ENCODE data around the gene FBLN2. TPM values are rescaled to one million over a fixed set of nuclear protein-coding genes. Genes with fewer than 3 reads are reported as not detected.
A peak's percentile ranks its signal among the peaks of the same experiment; 100 is the strongest.

The FBLN2 gene
- total RNA-seq, 1 donor from 2014 or later, result 236 TPM

DNA sequence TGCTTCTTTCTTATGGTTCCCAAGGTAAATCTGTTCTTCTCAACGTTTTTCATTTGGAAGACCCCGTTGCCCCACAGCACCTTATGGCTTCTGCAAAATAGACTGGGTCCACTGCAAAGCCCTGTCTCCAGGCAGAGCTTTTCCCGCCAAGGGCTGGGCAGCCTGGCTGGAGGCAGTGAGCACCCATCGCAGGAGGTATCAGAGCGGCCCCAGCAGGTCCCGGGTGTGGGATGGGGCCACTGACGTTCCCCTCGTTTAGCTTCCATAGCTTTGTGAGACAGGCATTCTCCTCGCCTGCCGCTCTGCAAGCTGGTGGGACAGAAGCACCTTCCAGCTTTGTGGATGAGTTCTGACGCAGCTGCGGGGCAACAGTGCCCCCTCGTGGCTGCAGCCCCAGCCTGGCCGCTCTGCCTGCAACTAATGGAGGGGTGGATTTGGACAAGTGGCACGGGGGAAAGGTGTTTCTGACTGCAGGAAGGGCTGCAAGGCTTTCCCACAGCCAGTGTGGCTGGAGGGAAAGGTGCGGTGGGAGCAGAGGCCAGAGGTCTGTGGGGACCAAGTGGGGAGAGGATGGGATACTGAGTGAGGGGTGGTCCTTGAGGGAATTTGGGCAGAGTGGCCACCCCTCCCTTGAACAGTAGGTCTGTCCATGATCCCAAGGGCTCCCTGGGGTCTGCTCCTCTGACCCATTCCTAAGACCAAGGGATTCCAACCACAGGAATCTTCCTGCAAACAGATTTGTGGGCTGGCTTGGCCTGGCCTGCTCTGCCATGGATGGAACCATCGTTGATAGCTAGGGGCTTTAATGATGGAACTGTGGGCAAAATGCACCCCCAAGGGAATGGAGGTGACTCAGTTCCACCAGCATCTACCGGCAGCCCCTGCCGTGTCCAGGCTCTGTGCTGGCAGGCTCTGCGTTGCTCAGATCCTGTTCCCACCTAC, 99.4 kb downstream of the FBLN2 start:
- ATAC-seq, result peak; percentile 89
- peak; percentile 92 for DNase-seq (ENCODE audit: low spot score)
- intact Hi-C loops (cut with DNase I), result no loop called here

DNA sequence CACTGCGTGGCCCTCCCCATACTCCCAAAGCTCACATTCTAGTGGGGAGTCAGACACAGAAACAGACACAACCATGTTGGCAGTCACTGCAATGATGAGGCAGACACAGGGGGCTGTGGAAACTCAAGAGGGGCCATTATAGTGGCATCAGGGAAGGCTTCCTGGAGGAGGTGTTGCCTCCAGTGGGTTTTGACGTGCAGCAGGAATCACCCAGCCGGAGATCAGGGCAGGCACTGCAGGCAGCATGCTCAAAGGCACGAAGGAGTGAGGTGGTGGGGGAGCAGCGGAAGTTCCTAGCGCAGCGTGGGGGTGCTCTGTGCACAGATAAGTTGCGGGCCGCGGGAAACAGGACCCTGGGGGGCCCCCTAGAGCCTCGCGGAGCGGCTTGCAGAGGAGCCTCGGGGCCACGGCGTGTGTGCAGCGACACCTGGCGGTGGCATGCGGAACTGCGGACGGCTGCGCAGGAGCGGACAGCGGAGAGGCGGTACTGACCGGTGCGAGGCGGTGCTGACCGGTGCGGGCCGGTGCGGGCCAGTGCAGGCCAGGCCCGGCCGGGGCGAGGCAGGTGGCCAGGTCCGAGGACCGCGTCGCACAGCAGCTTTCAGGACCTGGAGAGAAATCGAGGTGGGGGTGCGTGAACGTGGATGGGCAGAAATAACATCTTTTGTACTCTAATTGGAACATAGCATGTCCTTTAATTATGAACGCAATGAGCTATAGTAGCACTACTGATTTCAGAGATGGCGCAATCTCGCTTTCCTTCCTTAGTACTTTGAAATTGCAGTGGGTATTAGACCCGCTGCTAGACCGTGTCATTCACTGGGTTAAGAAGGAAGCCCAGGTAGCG, 101.5 kb downstream of the FBLN2 start:
- peak; percentile 81 for ATAC-seq
- intact Hi-C loops (cut with DNase I), result no loop called here
- DNase-seq (ENCODE audit: low spot score), result peak; percentile 90

DNA sequence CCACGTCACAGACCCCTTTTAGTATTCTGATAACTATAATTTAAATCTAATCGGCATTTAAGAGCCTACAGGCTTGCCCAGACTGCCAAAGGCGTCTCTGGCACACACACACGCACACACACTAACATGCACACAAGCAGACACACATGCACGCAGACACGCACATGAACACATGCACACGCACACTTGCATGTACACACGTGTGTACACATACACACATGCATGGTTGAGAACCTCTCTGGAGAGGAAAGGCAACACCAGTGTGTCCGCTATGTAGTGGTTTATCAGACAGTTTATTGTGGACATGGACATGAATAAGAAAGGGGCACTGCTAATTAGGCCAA, 102.1 kb downstream of the FBLN2 start:
- DNase-seq (ENCODE audit: low spot score) (no peak), ATAC-seq (no peak)
- intact Hi-C loops (cut with DNase I), result no loop called here

DNA sequence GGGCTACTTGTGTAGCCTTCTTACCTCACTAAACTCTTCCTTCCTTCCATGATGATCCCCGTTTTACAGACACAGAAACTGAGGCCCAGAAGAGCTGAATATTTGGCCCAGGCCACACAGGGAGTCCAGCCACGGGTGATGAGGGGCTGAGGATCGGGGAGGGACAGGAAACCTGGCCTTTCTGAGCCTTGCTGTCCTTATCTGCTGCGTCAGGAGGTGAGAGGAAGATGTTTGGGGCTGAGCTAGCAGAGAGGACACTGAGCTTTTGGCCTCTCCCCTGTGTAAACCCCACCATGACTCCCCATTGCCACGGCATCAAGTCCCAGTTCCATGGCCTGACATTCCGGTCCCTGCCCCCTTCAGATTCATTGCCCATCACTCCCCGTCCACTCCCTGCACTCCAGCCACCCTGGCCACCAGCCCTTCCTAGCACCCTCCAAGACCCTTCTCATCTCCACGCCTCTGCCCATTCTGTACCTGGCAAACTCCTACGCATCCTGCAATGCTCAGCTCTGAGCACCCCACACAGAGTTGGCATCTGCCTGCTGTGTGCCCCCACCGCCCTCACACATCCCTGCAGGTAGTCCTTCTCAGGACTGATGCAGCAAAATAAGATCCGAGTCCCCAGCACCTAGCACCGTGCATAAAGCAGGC, 103.0 kb downstream of the FBLN2 start:
- intact Hi-C loops (cut with DNase I), result no loop called here
- ATAC-seq (no peak), DNase-seq (ENCODE audit: low spot score) (no peak)

DNA sequence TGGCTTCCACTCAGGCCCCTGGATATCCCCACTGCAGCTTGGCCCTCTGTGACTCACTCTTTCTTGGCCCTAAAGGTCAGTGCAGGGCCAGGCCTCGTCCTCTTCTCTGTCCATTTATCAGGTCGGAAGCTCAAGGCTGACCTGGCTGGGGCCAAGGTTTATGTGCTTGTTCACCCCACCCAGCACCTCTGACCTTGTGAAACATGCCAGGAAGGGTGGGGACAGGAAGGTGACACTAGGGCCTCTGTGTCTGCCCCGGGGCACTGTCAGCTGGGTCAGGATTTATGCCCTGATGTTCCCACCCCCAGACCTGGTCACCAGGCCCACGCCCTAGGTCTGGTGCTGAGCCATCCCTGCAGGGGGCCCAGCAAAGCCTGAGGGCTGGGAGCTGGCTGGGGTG, 103.8 kb downstream of the FBLN2 start:
- ATAC-seq, result no peak
- DNase-seq (ENCODE audit: low spot score), result no peak
- intact Hi-C loops (cut with DNase I), result no loop called here

DNA sequence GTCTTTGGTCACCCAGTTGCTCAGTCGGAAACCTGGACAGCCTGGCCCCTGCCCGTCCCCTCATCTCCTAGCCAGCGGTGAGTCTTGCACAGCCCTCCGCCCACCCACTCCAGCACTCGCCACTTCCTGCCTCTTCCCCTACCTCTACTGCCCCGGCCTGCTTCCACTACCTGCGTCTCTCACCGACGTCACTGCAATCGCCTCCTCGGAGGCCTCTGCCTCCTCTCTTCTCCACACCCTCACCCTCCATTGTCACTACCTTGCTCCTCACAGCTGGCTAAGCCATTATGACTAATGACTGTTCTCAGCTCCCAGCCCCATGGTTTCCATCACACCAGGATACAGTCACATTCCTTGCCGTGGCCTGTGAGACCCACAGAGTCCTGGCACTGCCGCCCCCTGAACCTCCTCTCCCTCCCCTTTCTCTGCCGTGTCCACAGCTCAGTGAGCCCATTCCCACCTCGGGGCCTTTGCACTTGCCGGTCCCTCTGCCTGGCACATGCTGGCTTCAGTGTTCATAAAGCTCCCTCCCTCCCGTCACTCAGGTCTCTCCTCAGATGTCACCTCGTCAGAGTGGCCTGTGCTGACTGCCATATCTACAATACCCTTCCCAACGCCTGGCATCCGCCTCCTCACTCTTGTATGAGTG, 104.8 kb downstream of the FBLN2 start:
- no peak for ATAC-seq
- DNase-seq (ENCODE audit: low spot score), result no peak
- intact Hi-C loops (cut with DNase I), result no loop called here

DNA sequence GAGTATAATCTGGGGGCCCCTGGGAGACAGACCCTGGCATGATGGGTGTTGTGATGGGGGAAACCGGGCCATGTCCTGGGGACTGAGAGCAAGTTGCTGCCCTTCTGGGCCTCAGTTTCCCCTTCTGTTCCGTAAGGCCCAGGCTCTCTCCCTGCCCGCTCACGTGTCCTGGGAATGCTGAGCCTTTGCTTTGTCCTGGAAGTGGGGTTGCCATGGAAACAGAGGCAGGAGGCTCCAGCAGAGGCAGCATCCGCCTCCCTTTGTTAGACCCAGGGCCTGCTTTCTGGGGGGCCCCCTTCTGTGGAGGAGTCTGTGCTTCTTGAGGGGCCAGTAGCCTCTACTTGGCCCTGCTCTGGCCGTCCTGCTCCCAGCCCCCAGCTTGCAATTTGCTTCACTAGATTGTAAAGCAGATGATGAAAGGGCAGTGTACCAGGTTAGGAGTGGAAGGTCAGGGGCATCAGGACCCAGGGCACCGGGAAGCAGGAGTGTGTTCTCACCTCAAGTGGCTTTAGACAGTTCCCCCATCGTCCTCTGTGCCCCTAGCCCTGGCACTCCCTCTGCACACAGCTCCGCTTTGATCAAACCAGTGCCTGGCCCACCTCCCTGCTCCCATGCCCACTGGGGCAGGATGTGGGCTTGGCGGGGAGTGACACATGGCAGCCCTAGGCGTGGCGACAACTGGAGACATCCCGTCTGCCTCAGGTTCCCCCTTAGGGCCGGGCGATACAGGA, 105.6 kb downstream of the FBLN2 start:
- no peak for ATAC-seq
- intact Hi-C loops (cut with DNase I), result loop anchor here (5.0 kb wide), 1 partner anchor 562 kb away; no protein-coding TSS in a partner anchor
- DNase-seq (ENCODE audit: low spot score), result no peak

DNA sequence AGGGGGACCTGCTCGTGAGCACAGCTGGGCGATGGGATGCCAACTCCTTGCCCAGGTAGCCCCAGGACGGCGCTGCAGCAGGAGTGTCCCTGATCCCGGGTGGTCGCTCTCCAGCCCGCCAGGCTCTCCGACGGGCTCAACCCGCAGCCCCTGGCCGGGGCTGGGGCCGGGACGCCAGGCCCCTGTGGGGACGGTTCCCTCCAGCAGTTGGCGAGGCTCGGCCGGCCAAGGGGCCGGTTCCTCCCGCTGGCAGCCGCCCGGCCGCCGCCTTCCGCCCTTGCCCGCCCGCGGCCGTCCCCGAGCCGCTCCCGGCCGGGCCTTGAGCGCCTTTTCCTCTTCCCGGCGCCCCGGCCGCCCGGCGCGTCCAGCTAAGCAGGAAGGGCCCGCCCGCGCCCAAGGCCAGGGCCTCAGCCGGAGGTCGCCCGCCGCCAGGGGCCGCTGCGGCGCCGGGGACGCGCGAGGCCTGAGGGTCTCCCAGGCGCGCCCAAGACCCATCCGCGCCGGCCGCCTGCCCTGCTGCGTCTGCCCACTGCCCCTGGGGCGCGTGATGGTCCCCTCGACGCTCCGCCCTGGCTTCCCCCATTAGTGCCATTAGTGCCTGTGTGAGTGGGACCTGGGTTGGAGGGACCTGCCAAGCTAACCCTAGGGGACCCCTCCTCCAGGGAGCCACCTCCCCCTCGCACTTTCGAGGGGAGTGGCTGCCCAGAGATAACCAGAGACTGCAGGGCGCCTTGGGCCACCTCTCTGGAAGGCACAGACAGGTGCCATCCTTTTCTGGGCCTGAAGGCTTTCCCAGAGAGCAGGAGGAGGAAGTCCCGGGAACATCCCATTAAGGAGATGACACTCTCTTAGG, 106.4 kb downstream of the FBLN2 start:
- ATAC-seq (peak; percentile 4), DNase-seq (ENCODE audit: low spot score) (no peak)
- intact Hi-C loops (cut with DNase I), result loop anchor here (5.0 kb wide), 1 partner anchor 563 kb away; no protein-coding TSS in a partner anchor

DNA sequence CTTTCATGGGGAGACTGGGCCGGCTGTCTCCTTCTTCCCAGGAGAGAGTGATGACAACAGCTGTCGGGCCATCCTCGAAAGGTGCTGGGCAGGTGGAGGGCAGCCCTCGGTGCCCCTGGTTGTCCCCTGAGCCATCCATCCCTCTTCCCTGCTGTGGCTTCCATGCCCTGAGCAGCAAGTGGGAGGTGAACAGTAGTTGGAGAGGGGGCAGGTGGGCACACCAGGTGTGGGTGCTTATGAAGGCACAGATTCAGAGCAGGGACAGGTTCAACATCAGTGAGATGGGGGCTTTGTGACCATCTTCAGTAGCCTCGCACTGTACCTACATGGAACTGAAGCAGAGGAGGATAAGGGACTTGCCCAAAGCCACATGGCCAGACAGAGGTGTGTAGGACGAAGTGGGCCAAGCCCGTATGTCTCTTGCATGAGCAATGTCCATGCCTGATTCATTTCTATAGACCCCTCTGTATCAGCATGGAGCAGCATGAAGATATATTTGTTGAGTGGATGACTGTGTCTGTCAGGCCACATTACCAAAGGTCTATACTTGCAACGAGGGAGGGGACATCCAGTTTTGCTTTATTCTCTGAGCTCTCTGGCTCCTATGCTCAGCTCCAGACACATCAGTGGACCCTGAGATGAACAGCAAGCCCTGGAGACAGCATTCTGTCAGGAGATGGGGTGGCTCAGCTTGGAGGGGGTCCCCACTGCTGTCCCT, 107.8 kb downstream of the FBLN2 start:
- ATAC-seq (no peak), DNase-seq (ENCODE audit: low spot score) (no peak)
- intact Hi-C loops (cut with DNase I), result loop anchor here (5.0 kb wide), 1 partner anchor 564 kb away; no protein-coding TSS in a partner anchor

DNA sequence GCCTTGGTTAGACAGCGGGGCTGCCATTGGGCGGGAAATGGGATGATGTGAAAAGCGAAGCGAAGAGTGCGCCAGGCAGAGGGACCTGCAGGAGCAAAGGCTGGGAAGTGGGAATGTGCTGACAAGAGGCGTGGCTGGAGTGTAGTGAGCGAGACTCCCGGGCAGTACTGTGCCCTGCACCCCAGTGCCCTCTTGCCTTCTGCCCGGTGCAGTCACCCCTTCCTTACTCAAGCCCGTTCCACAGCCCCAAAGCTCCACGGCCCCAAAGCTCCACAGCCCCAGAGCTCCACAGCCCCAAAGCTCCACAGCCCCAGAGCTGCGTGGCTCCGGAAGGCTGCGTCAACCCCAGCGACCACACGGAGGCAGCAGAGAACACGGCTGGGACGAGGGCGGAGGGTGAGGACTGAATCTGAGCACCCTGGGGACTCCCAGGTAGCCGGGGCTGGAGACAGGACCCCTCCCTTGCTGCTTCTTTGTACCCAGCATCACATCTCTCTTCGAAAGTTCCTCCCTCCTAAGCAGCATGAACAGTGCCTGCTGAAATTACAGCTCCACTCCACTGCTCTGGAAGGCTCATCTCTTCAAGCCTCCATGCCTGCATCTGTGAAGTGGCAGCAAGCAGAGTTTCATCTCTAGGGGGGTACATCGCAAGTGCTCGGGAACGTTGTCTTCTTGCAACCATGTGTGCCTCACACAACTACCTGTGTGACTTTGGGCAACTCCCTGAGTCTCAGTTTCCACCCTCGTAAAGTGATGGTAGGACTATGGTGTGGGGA, 108.9 kb downstream of the FBLN2 start:
- intact Hi-C loops (cut with DNase I), result loop anchor here (5.0 kb wide), 1 partner anchor 566 kb away; no protein-coding TSS in a partner anchor
- ATAC-seq (peak; percentile 79), DNase-seq (ENCODE audit: low spot score) (peak; percentile 78)

DNA sequence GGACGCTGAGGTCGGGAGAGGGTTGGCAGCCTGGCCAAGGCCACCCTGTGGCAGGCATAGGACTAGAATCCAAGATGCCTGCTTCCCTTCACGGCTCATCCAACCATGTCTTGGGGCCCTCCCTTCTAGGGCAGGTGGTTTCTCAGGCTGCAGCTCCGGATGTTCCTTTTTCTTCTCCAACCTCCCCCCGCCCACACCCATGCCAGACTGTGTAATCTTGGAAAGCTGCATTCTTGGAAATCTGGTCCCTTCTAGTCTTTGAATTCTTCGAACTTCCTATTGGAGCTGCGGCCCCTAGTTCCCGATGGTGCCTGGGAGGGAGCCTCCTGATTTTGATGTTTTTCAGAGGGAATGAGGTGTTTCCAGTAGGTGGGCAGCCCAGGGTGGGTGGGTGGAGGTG, 109.8 kb downstream of the FBLN2 start:
- DNase-seq (ENCODE audit: low spot score), result no peak
- intact Hi-C loops (cut with DNase I), result loop anchor here (5.0 kb wide), 1 partner anchor 566 kb away; no protein-coding TSS in a partner anchor
- ATAC-seq, result no peak

DNA sequence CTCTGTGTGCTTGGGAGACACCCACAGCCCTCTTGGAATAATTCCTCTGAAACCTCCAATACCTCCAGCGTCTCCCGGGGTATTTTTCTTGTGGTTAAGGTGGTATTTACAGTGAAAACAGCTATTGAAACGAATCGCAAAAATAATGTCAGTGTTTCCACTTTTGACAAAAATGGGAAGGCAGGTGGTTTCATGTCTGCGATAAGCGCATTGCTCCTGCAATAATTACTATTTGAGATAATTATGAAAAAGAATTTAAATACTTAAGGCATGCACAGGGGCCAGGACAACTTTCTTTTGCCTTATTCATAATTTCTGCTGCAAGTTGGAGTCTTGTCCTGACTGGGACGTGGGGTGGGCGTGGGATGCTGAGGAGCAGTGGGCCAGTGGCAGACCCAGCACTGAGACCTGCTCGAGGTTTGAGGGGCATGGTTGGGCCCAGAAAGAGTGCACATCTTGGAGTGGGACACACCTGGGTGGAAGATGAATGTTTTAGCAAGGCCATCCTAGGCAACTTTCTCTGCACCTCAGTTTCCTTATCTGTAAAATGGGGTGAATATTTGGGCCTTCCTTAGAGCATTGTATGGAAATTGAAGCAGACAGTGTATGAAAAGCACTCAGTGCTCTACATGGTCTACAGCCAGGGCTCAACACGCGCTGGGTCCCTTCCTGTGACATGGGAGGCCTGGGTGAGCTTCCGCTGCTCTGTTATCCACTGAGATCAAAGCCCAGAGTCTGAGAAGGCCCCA, 110.5 kb downstream of the FBLN2 start:
- no peak for DNase-seq (ENCODE audit: low spot score)
- intact Hi-C loops (cut with DNase I), result loop anchor here (5.0 kb wide), 1 partner anchor 567 kb away; no protein-coding TSS in a partner anchor
- ATAC-seq, result no peak

DNA sequence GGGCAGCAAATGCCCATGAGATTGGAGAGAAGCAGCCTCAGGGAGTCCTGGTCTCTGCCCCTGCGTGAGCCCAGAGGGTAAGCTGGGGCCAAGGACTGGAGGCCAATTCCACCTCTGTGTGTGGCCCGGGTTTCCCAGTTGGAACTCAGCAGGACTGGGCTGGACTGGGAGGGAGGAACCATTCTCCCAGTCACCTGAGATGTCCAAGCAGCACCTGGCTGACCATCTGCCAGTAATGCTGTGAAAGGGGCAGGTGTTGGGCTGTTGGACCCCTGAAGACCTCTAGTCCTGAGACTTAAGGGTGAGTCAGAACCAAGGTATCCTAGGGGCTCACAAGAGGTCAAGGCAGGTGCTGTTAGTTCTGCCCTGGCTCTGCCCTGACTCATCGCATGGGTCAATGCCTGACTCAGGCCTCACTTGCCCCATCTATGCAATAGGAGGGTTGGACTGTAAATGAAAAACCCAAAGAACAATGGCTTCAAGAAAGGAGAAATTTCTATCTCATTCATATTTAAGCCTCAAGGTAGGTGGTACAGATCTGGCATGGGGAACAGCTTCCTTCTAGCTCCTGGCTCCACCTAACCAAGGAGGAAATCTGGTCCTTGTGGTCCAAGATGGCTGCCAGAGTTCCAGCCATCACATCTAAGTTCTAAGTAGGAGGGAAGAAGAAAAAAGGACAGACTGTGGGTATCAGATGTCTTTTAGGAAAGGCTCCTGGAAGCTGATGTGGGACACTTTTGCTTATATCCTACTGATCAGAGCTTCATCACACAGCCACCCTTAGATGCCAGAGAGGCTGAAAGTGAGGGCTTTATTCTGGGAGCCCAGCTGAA, 111.3 kb downstream of the FBLN2 start:
- intact Hi-C loops (cut with DNase I), result no loop called here
- no peak for DNase-seq (ENCODE audit: low spot score)
- no peak for ATAC-seq

DNA sequence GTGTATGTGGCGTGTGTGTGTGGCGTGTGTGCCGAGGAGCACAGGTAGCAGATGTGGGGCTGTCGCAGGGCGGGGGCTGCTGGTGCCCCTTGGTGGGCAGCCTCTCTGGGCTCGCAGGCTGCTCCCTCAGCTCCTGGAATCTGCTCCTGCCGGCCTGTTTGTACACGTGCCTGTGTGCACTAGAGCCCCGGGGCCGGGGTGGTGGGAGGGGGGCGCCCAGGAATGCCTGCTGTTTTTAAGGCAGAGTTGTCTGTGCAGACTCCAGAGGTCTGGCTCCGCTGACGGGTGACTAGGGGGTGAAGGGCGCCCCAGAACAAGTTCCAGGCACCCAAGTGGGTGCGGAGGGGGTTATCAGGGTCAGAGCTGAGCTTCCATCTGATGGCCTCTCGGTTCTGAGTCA, 112.2 kb downstream of the FBLN2 start:
- ATAC-seq (no peak), DNase-seq (ENCODE audit: low spot score) (no peak)
- intact Hi-C loops (cut with DNase I), result no loop called here
